Endothelial cell of umbilical vein (primary cell): ENCODE data around the gene CA11. TPM values are rescaled to one million over a fixed set of nuclear protein-coding genes. Genes with fewer than 3 reads are reported as not detected.

Experiments used
- BruUV-seq: library from RNA; stranded (reverse); fragments of 400-500 nt; replicated peaks from 2 replicates; lab custom pipeline; 2021; lab: Mats Ljungman, UMichigan
- CTCF ChIA-PET: fragments of 300-600, 350-600 bp; sonication (Branson Sonifier 250); formaldehyde crosslinking; loops from one replicate; lab custom pipeline; 2021; ENCODE audit warnings: antibody characterized with exemption, inconsistent platforms; lab: Charles Lee
- POLR2A ChIA-PET: fragments of 300-600, 350-600 bp; sonication (Branson Sonifier 250); formaldehyde crosslinking; loops from one replicate; lab custom pipeline; 2021; ENCODE audit warnings: antibody characterized with exemption, inconsistent platforms; lab: Charles Lee
- DNase-seq: peaks from one replicate; pipeline ENCODE4 v3.0.0-alpha.2; 2011; ENCODE audit warnings: low read depth, low spot score
- FAIRE-seq: peaks from 2 replicates; lab custom pipeline; 2011; peaks lifted over from hg19 to GRCh38; lab: Jason Lieb, UNC
- H2AFZ ChIP-seq: 2 replicates; pipeline ENCODE4 v1.6.0; 2012; ENCODE audit warnings: low read depth, low read length, control low read depth, inconsistent platforms
- H3K27ac ChIP-seq: 2 replicates; pipeline ENCODE4 v1.5.1; 2011; ENCODE audit warnings: low read depth, mild to moderate bottlenecking, control low read depth, low read length, moderate library complexity; ENCODE audit not compliant: insufficient read depth
- H3K27me3 ChIP-seq, 2 experiments: 2 replicates each; pipeline versions ENCODE4 v1.6.0 to v1.6.1; 2011; ENCODE audit warnings: low read length in 2 of 2, mixed read lengths in 1 of 2; ENCODE audit not compliant: control insufficient read depth in 2 of 2, insufficient read depth in 2 of 2
- H3K36me3 ChIP-seq, 2 experiments: 2 replicates in 1 of 2; 3 replicates in 1 of 2; pipeline ENCODE4 v1.5.1; 2011; ENCODE audit warnings: low read length in 2 of 2, mild to moderate bottlenecking in 1 of 2, moderate library complexity in 1 of 2; ENCODE audit not compliant: control insufficient read depth in 2 of 2, insufficient read depth in 2 of 2; ENCODE audit errors: extremely low read depth in 1 of 2
- H3K4me1 ChIP-seq: 3 replicates; pipeline ENCODE4 v1.5.1; 2011; ENCODE audit warnings: mild to moderate bottlenecking, low read length; ENCODE audit not compliant: control insufficient read depth, insufficient read depth; ENCODE audit errors: extremely low read depth
- H3K4me2 ChIP-seq: 2 replicates; pipeline ENCODE4 v1.6.1; 2011; ENCODE audit warnings: low read length, control low read depth, mixed read lengths; ENCODE audit not compliant: insufficient read depth
- H3K4me3 ChIP-seq, 3 experiments: fragments of 200-600 bp in 1 of 3; sonication (generic), shearing (Covaris generic) in 1 of 3; replicated peaks in 1 of 3; 2 replicates each; pipeline ENCODE4 v1.5.1; 2011 to 2016; ENCODE audit warnings: control low read depth in 3 of 3, low read length in 3 of 3, mild to moderate bottlenecking in 2 of 3, inconsistent platforms in 1 of 3, low read depth in 1 of 3, moderate library complexity in 1 of 3; ENCODE audit not compliant: insufficient read depth in 1 of 3
- H3K79me2 ChIP-seq: 2 replicates; pipeline ENCODE4 v1.6.0; 2012; ENCODE audit warnings: low read length, inconsistent platforms; ENCODE audit not compliant: control insufficient read depth, insufficient read depth
- H3K9ac ChIP-seq: replicated peaks from 2 replicates; pipeline ENCODE3; 2011; ENCODE audit warnings: low read length, control low read depth; ENCODE audit not compliant: insufficient read depth; ENCODE audit errors: extremely low read depth
- H3K9me1 ChIP-seq: replicated peaks from 3 replicates; pipeline ENCODE4 v1.6.0; 2011; ENCODE audit warnings: mild to moderate bottlenecking, low read length; ENCODE audit not compliant: control insufficient read depth, insufficient read depth; ENCODE audit errors: extremely low read depth
- H3K9me3 ChIP-seq: replicated peaks from 2 replicates; pipeline ENCODE4 v1.5.1; 2012; ENCODE audit warnings: low read length, inconsistent platforms; ENCODE audit not compliant: control insufficient read depth, insufficient read depth
- H4K20me1 ChIP-seq: replicated peaks from 2 replicates; pipeline ENCODE3; 2011; ENCODE audit warnings: mild to moderate bottlenecking, low read length; ENCODE audit not compliant: control insufficient read depth, insufficient read depth; ENCODE audit errors: extremely low read depth
- EZH2 ChIP-seq: IDR thresholded peaks from 2 replicates; pipeline ENCODE4 v1.6.1; 2012; ENCODE audit warnings: borderline replicate concordance, low read depth, mild to moderate bottlenecking, moderate library complexity, low read length, inconsistent platforms; ENCODE audit not compliant: severe bottlenecking
- FOS ChIP-seq: IDR thresholded peaks from 2 replicates; pipeline ENCODE4 v1.6.1; 2011; ENCODE audit warnings: mild to moderate bottlenecking, low read length, moderate library complexity, borderline replicate concordance; ENCODE audit not compliant: insufficient read depth
- GATA2 ChIP-seq: IDR thresholded peaks from 2 replicates; pipeline ENCODE4 v1.7.0; 2011; ENCODE audit warnings: low read depth, mild to moderate bottlenecking, moderate library complexity, mixed read lengths, low read length; ENCODE audit not compliant: insufficient read length, insufficient read depth
- JUN ChIP-seq: IDR thresholded peaks from 2 replicates; pipeline ENCODE4 v1.6.1; 2011; ENCODE audit warnings: borderline replicate concordance, low read depth; ENCODE audit not compliant: insufficient read length, insufficient read depth
- MAX ChIP-seq: IDR thresholded peaks from 2 replicates; pipeline ENCODE4 v1.6.1; 2011; ENCODE audit not compliant: insufficient read depth, insufficient read length
- POLR2A ChIP-seq: IDR thresholded peaks from 2 replicates; pipeline ENCODE4 v1.6.1; 2012; ENCODE audit warnings: low read depth, mild to moderate bottlenecking, control low read depth, low read length
- POLR2AphosphoS5 ChIP-seq: IDR thresholded peaks from 2 replicates; pipeline ENCODE4 v1.6.1; 2012; ENCODE audit warnings: low read depth, mild to moderate bottlenecking, control low read depth, low read length, moderate library complexity; ENCODE audit not compliant: insufficient read depth
- dilution Hi-C: fragments of 300-500 bp; cut with MboI; formaldehyde crosslinking; loops from one replicate; pipeline ENCODE4 v1.15.0; 2019; ENCODE audit warnings: low sequenced_read_pairs; ENCODE audit not compliant: extremely low pct_ligation_motif_present
- intact Hi-C: fragments of 100-400 bp; cut with micrococcal nuclease; formaldehyde crosslinking; loops from one replicate; pipeline ENCODE4 v1.10.0; 2022
- polyA plus RNA-seq, 4 experiments: library from polyadenylated mRNA; depleted of rRNA in 3 of 4; stranded (reverse) in 3 of 4; unstranded in 1 of 4; fragments of >200 nt; gene quantifications; 2 replicates each; pipeline versions ENCODE4 v1.2.1 to v1.2.3, GENCODE V29; 2011 to 2012; ENCODE audit warnings: missing spikeins in 1 of 4
- total RNA-seq: library from RNA; stranded (reverse); gene quantifications from 2 replicates; pipeline ENCODE4 v1.2.3, GENCODE V29; 2021
- TF ChIP-seq, protein P1 (sequence below), 2 donors: IDR thresholded peaks; 1 replicate in 1 of 2; 2 replicates in 1 of 2; pipeline ENCODE4 v1.5.1; 2011; ENCODE audit warnings: low read length in 2 of 2, mild to moderate bottlenecking in 2 of 2, moderate library complexity in 2 of 2, control low read depth in 1 of 2, inconsistent platforms in 1 of 2, low read depth in 1 of 2; ENCODE audit not compliant: insufficient read depth in 1 of 2; ENCODE audit errors: extremely low read depth in 1 of 2

The CA11 gene
- total and polyA plus RNA-seq, 2 donors (not counting 3 experiments of a cell fraction or from before 2014, with no cell fraction given) = 2.8 to 4.7 TPM

- intact Hi-C loops (no loop called here), dilution Hi-C loops (no loop called here)
- H2AFZ ChIP-seq = no peak overlapping the region
- FAIRE-seq (no peak), DNase-seq (no peak)
- ChIA-PET POLR2A (no interaction called here), CTCF (no interaction called here)
- H3K4me1 ChIP-seq = peaks cover 10% of the 10 kb centered on the region
- peak overlapping the region; percentile 50 for H3K4me2 ChIP-seq
- peaks cover 0 to 2% of the 10 kb centered on the region in 2 experiments for H3K36me3 ChIP-seq
- H3K9me3 ChIP-seq = no peaks in the 10 kb centered on the region
- TSS peak; percentile 2 for BruUV-seq
- H3K4me3 ChIP-seq = peak overlapping the region in 2 of 3 experiments; percentile 18 to 52
- H3K27me3 ChIP-seq = no peaks in the 10 kb centered on the region
- no peak overlapping the region for H3K27ac ChIP-seq
- H3K79me2 ChIP-seq = peaks cover 2% of the 10 kb centered on the region
- no peak for TF ChIP-seq MAX
- TF ChIP-seq FOS = no peak
- TF ChIP-seq JUN = no peak
- TF ChIP-seq, protein P1, sequence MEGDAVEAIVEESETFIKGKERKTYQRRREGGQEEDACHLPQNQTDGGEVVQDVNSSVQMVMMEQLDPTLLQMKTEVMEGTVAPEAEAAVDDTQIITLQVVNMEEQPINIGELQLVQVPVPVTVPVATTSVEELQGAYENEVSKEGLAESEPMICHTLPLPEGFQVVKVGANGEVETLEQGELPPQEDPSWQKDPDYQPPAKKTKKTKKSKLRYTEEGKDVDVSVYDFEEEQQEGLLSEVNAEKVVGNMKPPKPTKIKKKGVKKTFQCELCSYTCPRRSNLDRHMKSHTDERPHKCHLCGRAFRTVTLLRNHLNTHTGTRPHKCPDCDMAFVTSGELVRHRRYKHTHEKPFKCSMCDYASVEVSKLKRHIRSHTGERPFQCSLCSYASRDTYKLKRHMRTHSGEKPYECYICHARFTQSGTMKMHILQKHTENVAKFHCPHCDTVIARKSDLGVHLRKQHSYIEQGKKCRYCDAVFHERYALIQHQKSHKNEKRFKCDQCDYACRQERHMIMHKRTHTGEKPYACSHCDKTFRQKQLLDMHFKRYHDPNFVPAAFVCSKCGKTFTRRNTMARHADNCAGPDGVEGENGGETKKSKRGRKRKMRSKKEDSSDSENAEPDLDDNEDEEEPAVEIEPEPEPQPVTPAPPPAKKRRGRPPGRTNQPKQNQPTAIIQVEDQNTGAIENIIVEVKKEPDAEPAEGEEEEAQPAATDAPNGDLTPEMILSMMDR (IDR thresholded peaks at IDR 0.05; ENCODE audit: extremely low read depth in 1 of 2, insufficient read depth in 1 of 2, low read depth in 1 of 2, low read length in 2 of 2) = no peak
- no peak for TF ChIP-seq GATA2
- no peak for TF ChIP-seq POLR2A
- no peak for TF ChIP-seq POLR2AphosphoS5
- TF ChIP-seq EZH2 = no peak
- H4K20me1 ChIP-seq = no peaks in the 10 kb centered on the region
- peak overlapping the region; percentile 68 for H3K9ac ChIP-seq
- H3K9me1 ChIP-seq = no peaks in the 10 kb centered on the region
Measured at GRCh38 chr19:48624791-48625723, 20.9 kb downstream of the CA11 start.
